OCI-LY1 (cell line): ENCODE results near the gene CDR2.

Experiments
- CTCF ChIP-seq: fragments of 200-600 bp; sonication (generic), shearing (Covaris generic); IDR thresholded peaks from 2 replicates; pipeline ENCODE4 v1.5.1; 2017; ENCODE audit warnings: mild to moderate bottlenecking, antibody characterized with exemption, low read length, moderate library complexity, mixed read lengths
- EZH2 ChIP-seq: fragments of 200-600 bp; sonication (generic), shearing (Covaris generic); IDR thresholded peaks from 2 replicates; pipeline ENCODE4 v1.8.0; 2017; ENCODE audit warnings: borderline replicate concordance, mixed run types, mild to moderate bottlenecking, antibody characterized with exemption, low read length, moderate library complexity, mixed read lengths

GRCh38 chr16:22324787-22325597 lies 49.4 kb downstream of the CDR2 start:
- no peak for TF ChIP-seq CTCF
- TF ChIP-seq EZH2 = no peak
